CD4-positive, alpha-beta T cell treated with Interferon gamma for 1 hour (primary cell): ENCODE data around the gene KAT6B.

Experiments
- DNase-seq: peaks from one replicate; pipeline ENCODE4 v3.0.0-alpha.2; 2020

Gene KAT6B

GRCh38 chr10:75019370-75019769 is 193.0 kb downstream of the KAT6B start:
- no peak for DNase-seq

DNA sequence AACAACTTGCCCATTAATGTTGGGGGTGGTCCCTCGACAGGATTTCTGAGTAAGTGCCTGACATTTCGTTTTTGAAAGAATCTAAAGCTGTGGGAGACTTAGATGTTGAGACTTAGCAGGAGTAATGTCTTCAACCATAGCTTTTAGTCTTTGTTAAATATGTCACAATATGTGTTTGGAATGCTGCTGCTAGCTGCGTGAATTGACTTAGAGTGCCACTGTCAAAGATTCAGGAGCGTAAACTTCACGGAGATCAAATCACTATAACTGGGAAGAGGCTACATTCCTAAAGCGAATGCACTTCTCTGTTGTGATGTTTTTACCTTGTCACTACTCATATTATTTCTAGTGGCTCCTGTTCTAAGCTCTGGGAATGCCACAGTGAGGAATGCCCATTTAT is 193.8 kb downstream of the KAT6B start:
- no peak for DNase-seq

DNA sequence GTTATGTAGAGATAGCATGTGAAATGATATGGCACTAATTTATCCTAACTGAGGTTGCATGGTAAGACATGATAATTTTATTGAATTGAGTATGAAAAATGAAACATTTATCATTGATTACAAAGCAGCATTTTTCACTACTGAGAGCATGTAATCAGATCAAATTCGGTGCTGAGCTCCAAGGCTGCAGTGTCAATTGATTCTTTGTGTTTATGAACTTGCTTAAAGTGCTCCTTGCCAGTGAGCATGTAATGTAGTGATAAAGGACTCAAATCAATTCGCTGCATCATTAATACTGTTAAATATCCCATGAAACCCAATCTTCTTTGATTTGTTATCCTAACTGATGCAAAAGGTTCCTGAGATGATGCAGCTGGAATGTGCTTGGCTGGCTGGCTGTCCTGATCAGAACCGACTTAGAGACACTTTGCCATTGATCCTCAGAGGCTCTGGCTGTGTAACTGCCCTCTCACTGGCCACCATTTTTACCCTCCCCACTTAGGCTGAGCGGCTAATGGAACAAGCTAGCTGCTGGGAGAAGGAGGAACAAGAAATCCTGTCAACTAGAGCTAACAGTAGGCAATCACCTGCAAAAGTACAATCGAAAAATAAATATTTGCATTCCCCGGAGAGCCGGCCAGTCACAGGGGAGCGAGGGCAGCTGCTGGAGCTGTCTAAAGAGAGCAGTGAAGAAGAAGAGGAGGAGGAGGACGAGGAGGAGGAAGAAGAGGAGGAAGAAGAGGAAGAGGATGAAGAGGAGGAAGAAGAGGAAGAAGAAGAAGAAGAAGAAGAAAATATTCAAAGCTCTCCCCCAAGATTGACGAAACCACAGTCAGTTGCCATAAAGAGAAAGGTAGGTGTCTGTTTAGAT is 195.2 kb downstream of the KAT6B start:
- DNase-seq: no peak

DNA sequence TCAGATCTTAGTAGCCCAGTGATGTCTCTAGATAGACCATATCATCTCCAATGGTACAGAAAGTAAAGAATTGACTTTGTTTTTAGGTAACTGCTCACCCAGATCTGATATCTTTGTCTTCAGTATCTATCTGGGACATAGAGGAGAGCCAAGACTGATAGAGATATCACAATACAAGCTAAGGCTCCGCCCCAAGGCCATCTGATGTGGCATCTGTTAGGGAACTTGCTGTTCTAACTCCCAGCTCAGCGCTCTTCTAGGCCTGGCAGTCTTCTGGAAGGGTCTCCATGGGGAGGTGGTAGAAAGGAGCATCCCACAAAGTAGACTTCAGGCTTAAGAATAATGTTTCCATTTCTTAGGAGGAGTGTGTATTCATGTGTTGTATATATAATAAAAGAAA is 196.7 kb downstream of the KAT6B start:
- DNase-seq: no peak

DNA sequence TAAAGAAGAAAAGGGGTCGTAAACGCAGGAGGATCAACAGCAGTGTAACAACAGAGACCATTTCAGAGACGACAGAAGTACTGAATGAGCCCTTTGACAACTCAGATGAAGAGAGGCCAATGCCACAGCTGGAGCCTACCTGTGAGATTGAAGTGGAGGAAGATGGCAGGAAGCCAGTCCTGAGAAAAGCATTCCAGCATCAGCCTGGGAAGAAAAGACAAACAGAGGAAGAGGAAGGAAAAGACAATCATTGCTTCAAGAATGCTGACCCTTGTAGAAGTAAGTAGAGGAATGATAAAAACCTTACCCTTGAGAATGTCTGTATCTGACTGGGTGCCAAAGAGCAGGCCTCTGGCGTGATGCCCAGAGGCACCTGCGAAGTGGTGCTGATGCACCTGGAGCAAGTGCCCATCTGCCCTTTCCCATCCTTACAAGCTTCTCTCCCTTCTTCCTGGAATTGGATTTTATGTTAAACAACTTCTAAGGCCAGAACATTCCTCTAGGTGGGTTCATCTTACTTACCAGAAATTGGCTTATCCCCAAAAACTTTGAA is 198.6 kb downstream of the KAT6B start:
- no peak for DNase-seq

- no peak for DNase-seq
Observed at GRCh38 chr10:75028049-75028448, 201.6 kb downstream of the KAT6B start.

- DNase-seq: no peak
Observed at GRCh38 chr10:75028748-75029147, 202.3 kb downstream of the KAT6B start.

DNA sequence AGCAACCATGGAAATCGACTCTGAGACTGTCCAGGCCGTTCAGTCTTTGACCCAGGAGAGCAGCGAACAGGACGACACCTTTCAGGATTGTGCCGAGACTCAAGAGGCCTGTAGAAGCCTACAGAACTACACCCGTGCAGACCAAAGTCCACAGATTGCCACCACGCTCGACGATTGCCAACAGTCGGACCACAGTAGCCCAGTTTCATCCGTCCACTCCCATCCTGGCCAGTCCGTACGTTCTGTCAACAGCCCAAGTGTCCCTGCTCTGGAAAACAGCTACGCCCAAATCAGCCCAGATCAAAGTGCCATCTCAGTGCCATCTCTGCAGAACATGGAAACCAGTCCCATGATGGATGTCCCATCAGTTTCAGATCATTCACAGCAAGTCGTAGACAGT is 203.0 kb downstream of the KAT6B start:
- no peak for DNase-seq

- no peak for DNase-seq
Observed at GRCh38 chr10:75029857-75030256, 203.5 kb downstream of the KAT6B start.

- DNase-seq: no peak
Observed at GRCh38 chr10:75030371-75030770, 204.0 kb downstream of the KAT6B start.

GRCh38 chr10:75032119-75032518 is 205.7 kb downstream of the KAT6B start:
- DNase-seq: no peak

- no peak for DNase-seq
Observed at GRCh38 chr10:75032813-75033212, 206.4 kb downstream of the KAT6B start.

DNA sequence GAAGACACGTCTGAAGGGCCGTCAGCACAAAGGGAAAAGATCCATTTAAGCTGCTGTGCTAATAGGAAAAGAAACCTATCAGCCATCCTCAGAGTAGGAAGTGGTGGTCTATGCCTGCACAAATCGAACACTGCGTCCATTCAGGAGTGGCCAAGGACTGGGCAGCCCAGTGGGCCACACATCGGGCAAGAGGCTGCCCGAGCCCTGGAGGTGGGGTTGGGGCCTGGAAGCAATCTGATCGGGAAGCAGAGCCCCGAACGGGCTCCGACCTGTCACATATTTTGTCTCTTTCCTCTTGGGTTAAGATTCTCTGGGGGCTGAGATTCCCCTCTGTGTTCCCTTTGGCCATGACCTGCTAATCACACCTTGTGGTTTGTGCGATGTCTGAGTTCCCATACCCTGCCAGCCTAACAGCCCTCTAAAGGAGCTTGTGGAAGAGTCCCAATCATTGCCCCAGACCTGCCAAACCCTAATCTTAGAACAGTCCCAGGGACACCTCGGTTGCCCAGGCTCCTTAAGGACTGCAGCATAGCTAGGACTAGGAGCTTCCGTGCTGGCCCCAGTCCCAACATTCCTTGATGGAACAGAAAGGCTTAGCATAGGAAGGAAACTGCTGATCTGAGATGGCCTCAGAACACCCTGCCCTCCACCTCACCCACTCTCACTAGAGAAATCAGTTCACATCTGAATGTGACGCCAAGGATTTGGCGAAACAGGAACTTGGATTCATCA is 207.2 kb downstream of the KAT6B start:
- DNase-seq: no peak

GRCh38 chr10:75034131-75034512 is 207.7 kb downstream of the KAT6B start:
- DNase-seq: no peak

DNA sequence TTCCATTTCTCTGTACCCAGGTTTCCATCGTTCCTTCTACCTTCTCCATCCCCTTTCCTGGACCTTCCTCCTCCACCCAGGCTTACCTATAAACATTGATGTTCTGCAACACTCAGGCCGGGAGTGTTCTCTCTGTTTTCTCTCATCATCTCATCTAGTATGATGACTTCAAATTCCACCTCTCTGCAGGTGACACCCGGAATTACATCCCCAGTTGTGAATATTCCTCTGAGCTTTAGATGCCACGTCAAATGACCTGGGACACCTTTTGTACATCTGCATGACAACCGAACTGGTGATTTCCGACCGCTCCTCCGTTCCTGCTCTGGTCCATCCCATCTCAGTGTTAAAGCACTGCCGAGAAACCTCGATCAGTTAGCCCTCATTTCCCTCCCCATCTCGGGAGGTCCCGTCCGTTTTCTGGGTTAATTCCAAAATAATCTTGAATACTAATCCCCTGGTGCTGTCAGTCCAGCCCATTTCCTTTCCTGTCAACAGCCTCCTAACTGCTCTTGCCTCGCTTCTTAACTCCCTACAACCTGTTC is 208.4 kb downstream of the KAT6B start:
- no peak for DNase-seq

- DNase-seq: no peak
Observed at GRCh38 chr10:75035975-75036708, 209.7 kb downstream of the KAT6B start.

DNA sequence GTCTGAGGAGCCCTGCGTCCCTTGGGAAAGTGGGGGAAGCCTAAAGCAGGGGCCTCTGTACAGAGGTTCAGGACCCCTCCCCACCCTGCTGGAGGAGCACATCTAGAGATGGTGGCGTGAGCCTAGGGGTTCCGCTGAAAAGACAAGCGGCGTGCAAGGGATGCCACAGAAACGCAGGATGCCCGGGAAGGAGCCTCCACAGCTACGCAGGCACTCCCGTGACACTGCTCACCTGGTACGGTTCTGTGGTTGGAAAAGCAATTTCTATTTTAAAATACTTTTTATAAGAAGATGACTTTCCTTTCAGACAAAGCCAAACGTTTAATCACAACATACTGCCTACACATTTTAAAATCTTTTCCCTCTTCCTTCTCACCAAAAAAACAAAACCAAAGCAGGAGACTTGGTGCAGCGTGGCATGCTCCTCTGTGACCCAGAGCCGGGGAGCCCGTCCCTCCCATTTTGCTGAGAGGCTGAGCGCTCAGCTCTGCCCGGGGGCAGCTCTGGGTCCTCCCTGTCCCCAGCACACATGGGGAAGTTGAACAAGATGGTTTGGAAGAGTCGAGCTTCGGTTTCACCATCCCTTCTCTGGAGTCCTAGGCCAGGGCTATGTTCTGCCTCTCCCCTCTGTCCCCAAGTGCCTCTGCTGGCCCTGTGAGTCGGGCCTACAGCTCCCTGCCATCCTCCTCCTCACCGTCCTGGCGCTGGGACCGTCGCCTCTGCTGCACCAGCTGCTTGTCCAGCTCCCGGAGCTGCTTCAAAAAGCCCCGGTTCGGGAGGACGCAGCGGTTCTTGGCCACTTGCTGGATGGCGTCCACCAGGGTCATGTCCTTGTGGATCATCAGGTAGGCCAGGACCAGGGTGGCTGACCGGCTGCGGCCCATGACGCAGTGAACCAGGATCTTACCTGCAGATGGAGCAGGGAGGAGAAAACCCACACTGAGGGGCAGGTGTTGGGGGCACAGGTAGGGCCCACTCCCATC is 211.1 kb downstream of the KAT6B start:
- DNase-seq: no peak

GRCh38 chr10:75038335-75038734 is 211.9 kb downstream of the KAT6B start:
- no peak for DNase-seq

DNA sequence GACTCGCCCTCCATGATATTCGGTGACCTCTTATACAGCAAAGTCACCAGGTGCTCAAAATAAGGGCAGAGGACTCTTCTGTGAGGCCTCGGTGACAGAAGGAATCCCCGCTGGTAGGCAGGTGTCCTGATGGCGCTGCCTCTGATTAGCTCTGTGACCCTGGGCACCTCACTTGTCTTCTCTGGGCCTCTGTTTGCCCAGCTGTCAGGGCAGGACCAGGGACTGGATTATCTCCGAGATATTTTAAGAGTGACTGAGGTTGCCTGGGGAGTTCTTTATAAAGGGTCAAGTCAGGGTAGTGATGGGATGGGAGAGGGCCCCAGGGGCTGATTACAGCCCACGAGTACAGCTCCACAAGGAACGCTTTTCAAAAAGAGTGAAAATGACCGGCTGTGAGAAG is 214.2 kb downstream of the KAT6B start:
- DNase-seq: no peak

DNA sequence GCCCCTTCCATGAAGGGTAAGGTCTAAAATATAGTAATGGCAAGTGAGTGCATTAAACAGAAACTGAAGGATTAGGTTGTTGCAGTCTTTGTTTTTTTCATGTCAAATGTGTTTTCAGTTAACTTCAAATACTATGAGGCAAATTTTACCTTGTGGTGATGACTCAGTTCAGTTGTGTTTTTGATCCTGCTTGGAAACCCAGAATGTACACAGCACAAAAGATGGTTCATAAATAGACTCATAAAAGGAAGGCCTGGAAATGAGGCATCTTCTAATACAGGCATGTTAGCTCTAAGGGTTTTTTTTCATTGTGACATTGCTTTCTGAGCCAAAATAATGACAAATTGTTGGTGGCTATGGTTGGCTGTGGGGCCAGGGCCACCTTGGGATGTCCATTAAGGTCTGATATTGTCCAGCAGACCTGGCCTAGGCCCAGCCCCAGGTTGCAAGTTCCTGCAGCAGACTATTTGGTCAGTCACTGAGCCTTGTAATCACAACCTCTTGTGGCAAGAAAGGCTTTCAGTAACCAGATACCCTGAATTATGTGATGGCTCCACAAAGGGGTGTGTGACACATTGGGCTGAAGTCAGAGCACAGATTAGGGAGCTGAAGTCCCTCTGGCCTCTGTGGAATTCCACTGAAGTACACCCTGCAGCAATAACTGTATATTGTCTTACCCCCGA is 216.0 kb downstream of the KAT6B start:
- DNase-seq: no peak
